ENCODE data around the gene ROCK2.

DNA sequence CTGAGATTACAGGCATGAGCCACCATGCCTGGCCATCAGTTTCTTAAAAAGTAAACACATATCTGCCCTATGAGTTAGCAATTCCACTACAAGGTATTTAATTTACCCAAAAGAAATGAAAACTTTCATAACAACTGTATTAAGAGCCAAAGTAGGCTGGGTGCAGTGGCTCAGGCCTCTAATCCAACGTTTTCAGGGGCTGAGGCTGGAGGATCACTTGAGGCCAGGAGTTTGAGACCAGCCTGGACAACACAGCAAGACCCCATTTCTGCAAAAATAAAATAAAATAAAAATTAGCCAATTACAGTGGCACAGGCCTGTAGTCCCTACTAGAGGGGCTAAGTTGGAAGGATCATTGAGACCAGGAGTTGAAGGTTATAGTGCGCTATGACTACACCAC, 6.5 kb downstream of the ROCK2 start:
- no peak for TF ChIP-seq CTCF (conservative IDR thresholded peaks at IDR 0.05; ENCODE audit: low read length)
- TF ChIP-seq EZH2phosphoT487 (IDR thresholded peaks at IDR 0.05; ENCODE audit: borderline replicate concordance): no peak

Measured in Loucy (cell line).